Anterior cingulate cortex (tissue), 58 donors: ENCODE data around the gene AP3D1.

Experiments
- DNase-seq, 58 donors: peaks; one replicate each; lab custom pipeline; 2025; lab: John Stamatoyannopoulos, UW

Gene AP3D1

GRCh38 chr19:2051773-2052704 is 99.3 kb downstream of the AP3D1 start:
- peak in 14 of 58 donors; percentile 10 to 49 (median 36) for DNase-seq

DNA sequence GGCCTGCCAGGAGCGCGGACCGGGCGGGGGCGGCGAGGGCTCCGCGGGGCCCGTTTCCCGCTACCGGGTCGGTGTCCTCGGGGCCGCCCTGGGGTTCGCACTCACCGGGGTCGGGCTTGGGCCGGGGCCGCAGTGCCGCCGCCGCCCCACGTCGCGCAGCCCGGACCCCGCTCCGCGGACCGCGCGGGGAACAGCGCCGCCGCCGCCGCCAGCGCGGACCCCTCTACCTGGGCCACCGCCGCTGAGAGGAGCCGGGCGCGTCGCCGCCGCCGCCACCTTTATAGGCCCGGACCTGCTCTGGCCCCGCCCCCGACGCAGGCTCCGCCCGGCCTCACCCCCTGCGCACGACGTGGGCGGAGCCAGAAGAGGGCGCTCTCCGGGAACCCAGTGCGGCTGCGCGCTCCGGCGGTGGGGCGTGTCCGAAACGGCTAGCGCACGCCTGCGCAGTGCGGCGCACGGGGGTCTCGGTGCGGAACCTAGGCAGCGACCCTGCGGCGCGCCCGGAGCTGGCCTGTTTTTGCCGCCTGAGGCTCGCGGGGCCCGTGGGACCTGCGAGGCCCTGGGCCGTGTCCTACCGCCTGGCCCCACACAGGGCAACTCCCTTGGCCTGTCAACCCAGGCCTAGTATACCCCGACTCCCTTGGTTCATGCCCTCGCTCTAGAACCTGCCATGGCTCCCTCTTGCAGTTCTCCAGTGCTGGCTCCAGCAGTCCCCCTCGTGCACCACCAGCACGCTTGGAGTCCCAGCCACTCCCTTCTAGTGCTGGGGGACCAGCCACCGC is 100.2 kb downstream of the AP3D1 start, which contains the start of gene MKNK2:
TSS of gene MKNK2 (minus strand) at position 254 of the 782 bp plus-strand sequence. CDS start 393 bp downstream, outside the sequence.
- peak in 57 of 58 donors; percentile 56 to 96 (median 89) for DNase-seq
